Ovary (tissue), 3 donors: Measurements from ENCODE around the gene COX4I2.

Experiments used
- CTCF ChIP-seq, 3 donors: fragments of 450-650 bp in 2 of 3; fragments of 200-600 bp in 1 of 3; IDR thresholded peaks; one replicate each; pipeline versions ENCODE4 v1.5.1 to v1.8.0; 2016 to 2022; ENCODE audit warnings: antibody characterized with exemption in 3 of 3, mild to moderate bottlenecking in 1 of 3
- POLR2A ChIP-seq: fragments of 450-650 bp; IDR thresholded peaks from one replicate; pipeline ENCODE4 v1.6.1; 2017; ENCODE audit warnings: antibody characterized with exemption, mild to moderate bottlenecking, moderate library complexity
- donor health status: DM: no; HTN: no; CAD: no.

GRCh38 chr20:31632548-31633338, 5.0 kb upstream of the COX4I2 start:
- TF ChIP-seq CTCF (IDR thresholded peaks at IDR 0.05) (no peak), POLR2A (no peak)
